DMS53 treated with DMSO at 0.1 percent for 48 hours (cell line): ENCODE results near the gene FXYD4.
A peak's percentile ranks its signal among the peaks of the same experiment; 100 is the strongest.

Experiments used
- DNase-seq: peaks from one replicate; lab custom pipeline; 2025; ENCODE audit not compliant: unreplicated experiment; lab: John Stamatoyannopoulos, UW

FXYD4 gene

GRCh38 chr10:43394868-43395267 is 23.4 kb downstream of the FXYD4 start:
- DNase-seq = no peak

- no peak for DNase-seq
Observed at GRCh38 chr10:43395571-43396060, 24.2 kb downstream of the FXYD4 start.

GRCh38 chr10:43396061-43396927 is 24.9 kb downstream of the FXYD4 start:
- peak; percentile 49 for DNase-seq

- DNase-seq = peak; percentile 91
Observed at GRCh38 chr10:43396928-43397624, 25.6 kb downstream of the FXYD4 start.

- no peak for DNase-seq
Observed at GRCh38 chr10:43398939-43399319, 27.5 kb downstream of the FXYD4 start.

GRCh38 chr10:43399320-43400310 is 28.2 kb downstream of the FXYD4 start:
- DNase-seq = no peak

GRCh38 chr10:43401627-43402026 is 30.2 kb downstream of the FXYD4 start:
- no peak for DNase-seq

- DNase-seq = no peak
Observed at GRCh38 chr10:43402176-43402575, 30.7 kb downstream of the FXYD4 start.

- no peak for DNase-seq
Observed at GRCh38 chr10:43402880-43403452, 31.5 kb downstream of the FXYD4 start.

GRCh38 chr10:43403911-43404703 is 32.7 kb downstream of the FXYD4 start:
- DNase-seq = no peak

- DNase-seq = no peak
Observed at GRCh38 chr10:43404704-43405084, 33.3 kb downstream of the FXYD4 start.

- peak; percentile 13 for DNase-seq
Observed at GRCh38 chr10:43407148-43407575, 35.7 kb downstream of the FXYD4 start.

- peak; percentile 89 for DNase-seq
Observed at GRCh38 chr10:43407576-43408330, 36.3 kb downstream of the FXYD4 start.

- DNase-seq = no peak
Observed at GRCh38 chr10:43408331-43408709, 36.9 kb downstream of the FXYD4 start.

- peak; percentile 84 for DNase-seq
Observed at GRCh38 chr10:43408710-43409384, 37.4 kb downstream of the FXYD4 start, which contains the start of gene HNRNPF. Gene HNRNPF, minus strand, starts transcription at chr10:43409186. Its CDS starts 21,302 bp downstream, at chr10:43387884.

GRCh38 chr10:43409385-43410109 is 38.1 kb downstream of the FXYD4 start:
- DNase-seq = peak; percentile 35

GRCh38 chr10:43410345-43410744 is 38.9 kb downstream of the FXYD4 start:
- DNase-seq = no peak

GRCh38 chr10:43411536-43411935 is 40.1 kb downstream of the FXYD4 start:
- DNase-seq = no peak
